SK-N-SH (cell line): ENCODE data around the gene HSPG2. TPM values are rescaled to one million over a fixed set of nuclear protein-coding genes. Genes with fewer than 3 reads are reported as not detected.

Experiments used
- CTCF ChIA-PET: fragments of 300-600, 350-600 bp; formaldehyde crosslinking; extraction: SDS; loops from one replicate; lab custom pipeline; 2021; lab: Yijun Ruan, JAX
- POLR2A ChIA-PET: fragments of 350-600 bp; sonication (Branson Sonifier 250); formaldehyde crosslinking; extraction: SDS; loops from one replicate; lab custom pipeline; 2020; ENCODE audit warnings: antibody characterized with exemption, inconsistent platforms; lab: Yijun Ruan, JAX
- DNase-seq: peaks from one replicate; pipeline ENCODE4 v3.0.0; 2012
- H2AFZ ChIP-seq: fragments of 200-600 bp; sonication (generic); 2 replicates; pipeline ENCODE4 v1.8.1; 2016; ENCODE audit warnings: antibody characterized with exemption, mild to moderate bottlenecking, low read depth
- H3F3A ChIP-seq: fragments of 200-600 bp; sonication (generic); replicated peaks from 2 replicates; pipeline ENCODE3; 2016; ENCODE audit warnings: antibody characterized with exemption, mild to moderate bottlenecking; ENCODE audit not compliant: insufficient read depth
- H3K27ac ChIP-seq, 2 experiments: fragments of 200-500 bp in 1 of 2; fragments of 200-600 bp in 1 of 2; sonication (Bioruptor generic) in 1 of 2; sonication (generic), shearing (Covaris generic) in 1 of 2; 2 replicates each; pipeline versions ENCODE4 v1.5.1 to v1.6.1; 2014 to 2016; ENCODE audit warnings: low read depth in 2 of 2, inconsistent platforms in 1 of 2, low read length in 1 of 2, mild to moderate bottlenecking in 1 of 2, mixed read lengths in 1 of 2
- H3K27me3 ChIP-seq: fragments of 200-600 bp; sonication (generic), shearing (Covaris generic); 2 replicates; pipeline ENCODE4 v1.6.1; 2016; ENCODE audit warnings: mixed run types; ENCODE audit not compliant: insufficient read depth
- H3K36me3 ChIP-seq, 2 experiments: fragments of 200-500 bp in 1 of 2; fragments of 200-600 bp in 1 of 2; sonication (Bioruptor generic) in 1 of 2; sonication (generic) in 1 of 2; replicated peaks in 1 of 2; 2 replicates each; pipeline versions ENCODE3 to v1.5.1; 2014 to 2016; ENCODE audit warnings: low read length in 1 of 2, mild to moderate bottlenecking in 1 of 2; ENCODE audit not compliant: insufficient read depth in 2 of 2, control insufficient read depth in 1 of 2
- H3K4me1 ChIP-seq, 2 experiments: fragments of 200-500 bp in 1 of 2; fragments of 200-600 bp in 1 of 2; sonication (Bioruptor generic) in 1 of 2; sonication (generic), shearing (Covaris generic) in 1 of 2; 2 replicates each; pipeline versions ENCODE4 v1.5.1 to v1.6.1; 2014 to 2016; ENCODE audit warnings: low read depth in 1 of 2, low read length in 1 of 2, mixed run types in 1 of 2; ENCODE audit not compliant: insufficient read depth in 2 of 2, control insufficient read depth in 1 of 2
- H3K4me2 ChIP-seq: fragments of 200-600 bp; sonication (generic), shearing (Covaris generic); 2 replicates; pipeline ENCODE4 v1.6.1; 2017; ENCODE audit warnings: mixed run types
- H3K4me3 ChIP-seq, 2 experiments: fragments of 200-500 bp in 1 of 2; fragments of 200-600 bp in 1 of 2; sonication (Bioruptor generic) in 1 of 2; sonication (generic), shearing (Covaris generic) in 1 of 2; 2 replicates each; pipeline versions ENCODE4 v1.5.1 to v1.8.1; 2014 to 2016; ENCODE audit warnings: low read depth in 2 of 2, inconsistent platforms in 1 of 2, low read length in 1 of 2, mild to moderate bottlenecking in 1 of 2, mixed read lengths in 1 of 2, moderate library complexity in 1 of 2
- H3K79me2 ChIP-seq: fragments of 200-600 bp; sonication (generic); 2 replicates; pipeline ENCODE4 v1.8.1; 2017; ENCODE audit warnings: mild to moderate bottlenecking; ENCODE audit not compliant: insufficient read depth
- H3K9ac ChIP-seq: fragments of 200-600 bp; sonication (generic); 2 replicates; pipeline ENCODE4 v1.6.1; 2017; ENCODE audit warnings: mixed run types
- H3K9me2 ChIP-seq: fragments of 200-600 bp; sonication (generic); 2 replicates; pipeline ENCODE4 v1.6.1; 2017; ENCODE audit warnings: mixed run types
- H3K9me3 ChIP-seq: fragments of 200-600 bp; sonication (generic); 2 replicates; pipeline ENCODE4 v1.6.1; 2017; ENCODE audit warnings: mixed run types, mild to moderate bottlenecking, moderate library complexity
- H4K20me1 ChIP-seq: fragments of 200-600 bp; sonication (generic); 2 replicates; pipeline ENCODE4 v1.6.1; 2017; ENCODE audit warnings: mild to moderate bottlenecking, mixed run types; ENCODE audit not compliant: insufficient read depth
- EZH2phosphoT487 ChIP-seq: fragments of 200-600 bp; sonication (generic); IDR thresholded peaks from 2 replicates; pipeline ENCODE4 v1.6.1; 2017; ENCODE audit warnings: low read depth, mixed run types, mild to moderate bottlenecking, antibody characterized with exemption, moderate library complexity, borderline replicate concordance
- FOSL2 ChIP-seq: IDR thresholded peaks from 2 replicates; pipeline ENCODE4 v1.4.0; 2012; ENCODE audit warnings: low read depth, mild to moderate bottlenecking, moderate library complexity, borderline replicate concordance
- GATA2 ChIP-seq: sonication (generic); formaldehyde crosslinking; IDR thresholded peaks from 2 replicates; pipeline ENCODE4 v1.5.0; 2020; ENCODE audit warnings: mild to moderate bottlenecking, missing genetic modification reagents
- MXI1 ChIP-seq: IDR thresholded peaks from 2 replicates; pipeline ENCODE4 v1.6.1; 2012; ENCODE audit warnings: mild to moderate bottlenecking, low read depth, low read length, improper control_type of control experiment
- RAD21 ChIP-seq: IDR thresholded peaks from 2 replicates; pipeline ENCODE4 v1.6.1; 2012; ENCODE audit warnings: mild to moderate bottlenecking, low read length
- RCOR1 ChIP-seq: fragments of 150-350 bp; IDR thresholded peaks from 2 replicates; pipeline ENCODE4 v1.6.1; 2017; ENCODE audit warnings: antibody characterized with exemption, low read length
- RFX5 ChIP-seq: IDR thresholded peaks from 2 replicates; pipeline ENCODE4 v1.6.1; 2012; ENCODE audit warnings: mild to moderate bottlenecking, improper control_type of control experiment, low read length
- RXRA ChIP-seq: IDR thresholded peaks from 2 replicates; pipeline ENCODE4 v1.4.0; 2012; ENCODE audit warnings: low read depth, mild to moderate bottlenecking, borderline replicate concordance
- SIN3A ChIP-seq: IDR thresholded peaks from 2 replicates; pipeline ENCODE4 v1.6.1; 2012; ENCODE audit warnings: low read depth, mild to moderate bottlenecking, low read length, moderate library complexity, borderline replicate concordance
- SMC3 ChIP-seq: IDR thresholded peaks from 2 replicates; pipeline ENCODE4 v1.6.1; 2012; ENCODE audit warnings: low read depth, low read length, improper control_type of control experiment
- WGBS: methylation state at CpG from one replicate; pipeline ENCODE4 v1.1.6; 2017; ENCODE audit warnings: low lambda C conversion rate; 5-methylcytosine and 5-hydroxymethylcytosine counted together
- polyA plus RNA-seq, 3 experiments: library from polyadenylated mRNA; depleted of rRNA; stranded (reverse); fragments of >200 nt; gene quantifications; 2 replicates each; pipeline ENCODE4 v1.2.3, GENCODE V29; 2012
- TF ChIP-seq, protein P1 (sequence below): fragments of 200-600 bp; sonication (generic); IDR thresholded peaks from 2 replicates; pipeline ENCODE4 v1.6.1; 2017; ENCODE audit warnings: antibody characterized with exemption, mild to moderate bottlenecking, moderate library complexity
- TF ChIP-seq, protein P2 (sequence below): fragments of 150-350 bp; IDR thresholded peaks from 2 replicates; pipeline ENCODE4 v1.6.1; 2016; ENCODE audit warnings: mild to moderate bottlenecking, low read depth, low read length

HSPG2 gene
- polyA plus RNA-seq, 1 of the 3 experiments (the other 2 are of a cell fraction), result 28.9 TPM

DNA sequence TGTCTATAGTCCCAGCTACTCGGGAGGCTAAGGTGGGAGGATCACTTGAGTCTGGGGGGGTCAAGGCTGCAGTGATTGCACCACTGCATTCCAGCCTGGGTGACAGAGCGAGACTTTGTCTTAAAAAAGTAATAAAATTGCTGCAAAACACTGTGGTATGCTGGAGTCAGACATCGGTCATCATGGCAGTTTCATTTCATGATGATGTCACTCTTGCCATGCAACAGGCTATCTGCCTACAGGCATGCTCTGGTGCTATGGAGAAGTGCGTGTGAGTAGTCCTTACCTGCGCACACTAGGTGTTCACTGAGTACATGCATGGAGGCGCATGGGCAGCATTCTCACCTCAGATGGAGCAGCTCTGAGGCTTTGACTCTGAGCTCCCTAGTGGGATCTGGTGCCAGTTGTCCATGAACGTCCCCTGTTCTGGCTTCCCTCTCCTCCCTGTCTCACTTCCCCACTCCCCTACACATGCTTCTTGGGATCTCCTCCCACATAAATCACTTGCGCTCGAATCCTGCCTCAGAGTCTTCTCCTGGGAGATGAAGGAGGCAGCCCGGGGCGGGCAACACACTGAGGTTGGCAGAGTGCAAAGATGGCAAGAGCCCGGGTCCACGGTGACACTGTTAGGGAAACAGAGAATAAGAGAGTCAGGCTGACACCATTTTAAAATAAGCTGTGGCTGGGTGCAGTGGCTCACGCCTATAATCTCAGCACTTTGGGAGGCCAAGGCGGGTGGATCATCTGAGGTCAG, 29.3 kb upstream of the HSPG2 start:
- no peaks in the 10 kb centered on the region for H3K36me3 ChIP-seq
- TF ChIP-seq RXRA (no peak), RFX5 (no peak), FOSL2 (no peak), GATA2 (CRISPR knock-in tag) (no peak), SIN3A (no peak), MXI1 (no peak), RCOR1 (no peak), EZH2phosphoT487 (no peak)
- TF ChIP-seq, protein P1, sequence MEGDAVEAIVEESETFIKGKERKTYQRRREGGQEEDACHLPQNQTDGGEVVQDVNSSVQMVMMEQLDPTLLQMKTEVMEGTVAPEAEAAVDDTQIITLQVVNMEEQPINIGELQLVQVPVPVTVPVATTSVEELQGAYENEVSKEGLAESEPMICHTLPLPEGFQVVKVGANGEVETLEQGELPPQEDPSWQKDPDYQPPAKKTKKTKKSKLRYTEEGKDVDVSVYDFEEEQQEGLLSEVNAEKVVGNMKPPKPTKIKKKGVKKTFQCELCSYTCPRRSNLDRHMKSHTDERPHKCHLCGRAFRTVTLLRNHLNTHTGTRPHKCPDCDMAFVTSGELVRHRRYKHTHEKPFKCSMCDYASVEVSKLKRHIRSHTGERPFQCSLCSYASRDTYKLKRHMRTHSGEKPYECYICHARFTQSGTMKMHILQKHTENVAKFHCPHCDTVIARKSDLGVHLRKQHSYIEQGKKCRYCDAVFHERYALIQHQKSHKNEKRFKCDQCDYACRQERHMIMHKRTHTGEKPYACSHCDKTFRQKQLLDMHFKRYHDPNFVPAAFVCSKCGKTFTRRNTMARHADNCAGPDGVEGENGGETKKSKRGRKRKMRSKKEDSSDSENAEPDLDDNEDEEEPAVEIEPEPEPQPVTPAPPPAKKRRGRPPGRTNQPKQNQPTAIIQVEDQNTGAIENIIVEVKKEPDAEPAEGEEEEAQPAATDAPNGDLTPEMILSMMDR, result no peak
- no peaks in the 10 kb centered on the region for H3K27me3 ChIP-seq
- ChIA-PET POLR2A (no interaction called here), CTCF (interaction anchor here (1.7 to 4.0 kb wide), 4 partner anchors 14 to 264 kb away, joined by 4 to 20 read pairs (median 12); no protein-coding TSS in a partner anchor)
- peak overlapping the region; percentile 51; the same call in 1 of the 2 replicates for H2AFZ ChIP-seq
- 82% methylated on average over 15 of the region's 15 CpGs for WGBS
- no peak overlapping the region for H3K4me2 ChIP-seq
- no peaks in the 10 kb centered on the region for H3K9me2 ChIP-seq
- H3K27ac ChIP-seq, result no peak overlapping the region
- H4K20me1 ChIP-seq, result no peaks in the 10 kb centered on the region
- H3K9me3 ChIP-seq, result no peaks in the 10 kb centered on the region
- no peak for DNase-seq
- H3K4me1 ChIP-seq, result peaks cover 0 to 8% of the 10 kb centered on the region in 2 experiments; a peak in 1 of 4 replicates
- no peak overlapping the region for H3K4me3 ChIP-seq
- H3F3A ChIP-seq, result no peaks in the 10 kb centered on the region
- no peak overlapping the region for H3K9ac ChIP-seq
- no peaks in the 10 kb centered on the region for H3K79me2 ChIP-seq

DNA sequence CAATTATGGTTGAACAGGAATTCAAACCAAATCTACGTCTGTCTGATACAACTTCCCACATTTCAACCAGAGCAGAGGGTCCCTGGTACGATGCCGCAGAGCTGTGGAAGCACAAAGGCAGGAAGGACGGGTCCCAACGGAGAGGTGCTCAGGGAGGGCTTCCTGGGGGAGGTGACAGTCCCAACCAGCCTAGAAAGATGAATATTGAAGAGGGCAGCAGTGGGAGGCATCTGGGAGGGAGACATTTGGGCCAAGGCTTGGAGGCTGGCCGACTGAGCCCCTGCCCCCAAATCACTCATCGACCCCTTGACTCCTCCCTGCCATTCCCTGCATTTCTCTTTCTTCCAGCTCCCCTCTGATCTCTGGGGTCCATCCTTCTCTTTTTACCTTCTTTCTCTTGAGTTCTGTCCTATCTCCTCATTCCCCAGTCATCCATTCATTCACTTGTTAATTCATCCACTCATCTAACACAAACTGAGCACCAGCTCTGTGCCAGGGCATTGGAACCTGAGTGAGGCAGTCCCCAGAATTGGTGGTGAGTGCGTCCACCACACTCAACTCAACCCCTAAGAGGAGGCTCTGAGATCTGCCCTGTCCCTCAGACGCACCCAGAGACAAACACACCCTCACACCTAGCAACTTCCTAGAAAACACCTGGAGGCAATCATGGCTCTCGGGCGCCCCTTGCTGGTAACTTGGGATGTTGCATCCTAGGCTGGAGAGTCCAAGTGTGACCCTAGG, 26.5 kb upstream of the HSPG2 start:
- Histone ChIP-seq H4K20me1 (no peaks in the 10 kb centered on the region), H3K27ac (no peak overlapping the region), H3K9me2 (no peaks in the 10 kb centered on the region), H3K9me3 (no peaks in the 10 kb centered on the region), H3K9ac (no peak overlapping the region), H3K4me2 (no peak overlapping the region), H2AFZ (no peak overlapping the region), H3K4me1 (peaks cover 0 to 11% of the 10 kb centered on the region in 2 experiments; a peak in 1 of 4 replicates), H3K27me3 (no peaks in the 10 kb centered on the region), H3F3A (no peaks in the 10 kb centered on the region), H3K4me3 (no peak overlapping the region; a peak in 1 of 4 replicates), H3K79me2 (no peaks in the 10 kb centered on the region), H3K36me3 (no peaks in the 10 kb centered on the region)
- ChIA-PET POLR2A (no interaction called here), CTCF (interaction anchor here (0.6 to 4.0 kb wide), 30 partner anchors 8 to 390 kb away, joined by 3 to 20 read pairs (median 4); no protein-coding TSS in a partner anchor)
- peak; percentile 96 for TF ChIP-seq RAD21
- TF ChIP-seq, protein P1, result peak; percentile 95
- no peak for TF ChIP-seq SIN3A
- TF ChIP-seq, protein P2, sequence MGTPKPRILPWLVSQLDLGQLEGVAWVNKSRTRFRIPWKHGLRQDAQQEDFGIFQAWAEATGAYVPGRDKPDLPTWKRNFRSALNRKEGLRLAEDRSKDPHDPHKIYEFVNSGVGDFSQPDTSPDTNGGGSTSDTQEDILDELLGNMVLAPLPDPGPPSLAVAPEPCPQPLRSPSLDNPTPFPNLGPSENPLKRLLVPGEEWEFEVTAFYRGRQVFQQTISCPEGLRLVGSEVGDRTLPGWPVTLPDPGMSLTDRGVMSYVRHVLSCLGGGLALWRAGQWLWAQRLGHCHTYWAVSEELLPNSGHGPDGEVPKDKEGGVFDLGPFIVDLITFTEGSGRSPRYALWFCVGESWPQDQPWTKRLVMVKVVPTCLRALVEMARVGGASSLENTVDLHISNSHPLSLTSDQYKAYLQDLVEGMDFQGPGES, result no peak
- peak; percentile 88 for TF ChIP-seq SMC3
- WGBS, result 58% methylated on average over 10 of the region's 11 CpGs
- peak; percentile 81 for DNase-seq
